ENCODE results near the gene EXD2.

DNA sequence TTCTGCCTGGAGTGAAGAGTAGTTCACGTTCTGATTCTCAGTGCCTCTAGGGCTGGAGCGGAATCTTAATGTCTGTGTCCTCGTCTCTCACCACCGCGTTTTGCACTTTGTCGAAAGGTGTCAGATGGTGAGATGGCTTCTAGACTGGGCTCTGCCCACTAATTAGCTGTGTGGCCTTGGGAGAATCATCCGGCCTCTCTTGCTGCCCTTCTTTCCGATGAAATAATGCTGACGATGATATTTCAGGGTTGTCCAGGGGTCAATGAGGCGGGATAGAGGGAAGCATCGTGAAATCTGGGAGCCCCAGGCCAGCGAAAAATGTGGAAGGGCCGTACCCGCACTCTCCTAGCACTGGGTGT lies 67.8 kb downstream of the EXD2 start:
- TF ChIP-seq, protein P1, sequence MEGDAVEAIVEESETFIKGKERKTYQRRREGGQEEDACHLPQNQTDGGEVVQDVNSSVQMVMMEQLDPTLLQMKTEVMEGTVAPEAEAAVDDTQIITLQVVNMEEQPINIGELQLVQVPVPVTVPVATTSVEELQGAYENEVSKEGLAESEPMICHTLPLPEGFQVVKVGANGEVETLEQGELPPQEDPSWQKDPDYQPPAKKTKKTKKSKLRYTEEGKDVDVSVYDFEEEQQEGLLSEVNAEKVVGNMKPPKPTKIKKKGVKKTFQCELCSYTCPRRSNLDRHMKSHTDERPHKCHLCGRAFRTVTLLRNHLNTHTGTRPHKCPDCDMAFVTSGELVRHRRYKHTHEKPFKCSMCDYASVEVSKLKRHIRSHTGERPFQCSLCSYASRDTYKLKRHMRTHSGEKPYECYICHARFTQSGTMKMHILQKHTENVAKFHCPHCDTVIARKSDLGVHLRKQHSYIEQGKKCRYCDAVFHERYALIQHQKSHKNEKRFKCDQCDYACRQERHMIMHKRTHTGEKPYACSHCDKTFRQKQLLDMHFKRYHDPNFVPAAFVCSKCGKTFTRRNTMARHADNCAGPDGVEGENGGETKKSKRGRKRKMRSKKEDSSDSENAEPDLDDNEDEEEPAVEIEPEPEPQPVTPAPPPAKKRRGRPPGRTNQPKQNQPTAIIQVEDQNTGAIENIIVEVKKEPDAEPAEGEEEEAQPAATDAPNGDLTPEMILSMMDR (IDR thresholded peaks at IDR 0.05) = no peak
- TF ChIP-seq POLR2A (IDR thresholded peaks at IDR 0.05) = no peak
- no peak for TF ChIP-seq EP300 (IDR thresholded peaks at IDR 0.05)
